GM18526 (cell line): ENCODE results near the gene MBTD1.

ENCODE experiments used
- POLR2A ChIP-seq: IDR thresholded peaks from 3 replicates; pipeline ENCODE4 v1.6.1; 2011; ENCODE audit not compliant: insufficient read length; ENCODE audit errors: extremely low read depth

MBTD1 gene

DNA sequence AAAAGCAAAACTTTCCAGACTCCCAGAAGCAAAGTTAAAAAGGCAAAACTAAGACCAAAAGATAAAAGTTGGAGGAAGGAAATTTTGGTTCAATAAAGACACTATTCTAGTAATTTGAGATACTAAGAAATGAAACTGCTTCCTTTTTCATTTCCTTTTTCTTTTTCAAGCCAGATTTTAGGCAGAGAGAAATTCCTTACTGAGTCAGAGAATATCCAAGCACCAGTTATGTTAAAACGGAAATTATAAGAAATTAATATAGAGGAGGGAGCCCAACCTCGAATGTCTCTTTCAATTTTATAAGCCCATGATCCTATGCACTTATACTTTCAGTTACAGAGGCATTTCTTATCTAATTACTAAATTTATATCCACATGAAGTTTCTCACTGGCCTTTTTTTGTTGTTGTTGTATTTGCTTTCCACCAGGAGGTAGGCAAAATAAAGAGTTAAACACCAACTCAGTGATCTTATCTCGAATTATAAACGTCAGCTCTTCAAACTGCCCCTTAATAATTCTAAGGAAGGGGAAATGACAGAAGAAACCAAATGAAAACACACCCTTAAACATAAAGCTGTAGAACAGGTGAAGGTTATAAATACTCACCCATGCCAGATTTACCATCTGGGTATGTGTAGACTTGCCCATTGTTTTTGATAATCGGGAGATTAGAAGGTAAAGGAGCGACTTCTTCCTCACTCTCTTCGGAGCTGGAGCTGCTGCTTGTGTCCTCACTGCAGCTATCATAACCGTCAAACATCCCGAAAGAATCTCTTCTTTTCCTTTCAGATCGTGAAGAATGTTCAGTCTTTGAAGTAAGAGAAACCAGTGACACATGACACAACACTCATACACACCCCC is 35.2 kb downstream of the MBTD1 start:
- TF ChIP-seq POLR2A = no peak

DNA sequence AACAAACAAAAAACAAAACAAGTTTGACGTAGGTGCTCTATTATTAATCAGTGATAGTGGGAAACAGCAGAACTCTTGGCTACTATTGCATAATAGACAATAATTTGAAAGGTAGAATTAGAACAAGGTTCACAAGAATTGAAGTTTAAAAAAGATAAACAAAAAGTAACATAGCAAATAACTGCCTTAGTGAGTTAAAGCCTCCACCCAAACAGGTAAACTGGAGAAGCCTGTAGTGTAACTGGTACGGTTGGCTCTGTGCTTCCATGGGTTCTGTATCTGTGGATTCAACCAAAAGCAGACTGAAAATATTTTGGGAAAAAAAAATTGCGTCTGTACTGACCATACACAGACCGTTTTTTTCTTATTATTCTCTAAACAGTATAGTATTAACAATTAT is 38.5 kb downstream of the MBTD1 start:
- no peak for TF ChIP-seq POLR2A

DNA sequence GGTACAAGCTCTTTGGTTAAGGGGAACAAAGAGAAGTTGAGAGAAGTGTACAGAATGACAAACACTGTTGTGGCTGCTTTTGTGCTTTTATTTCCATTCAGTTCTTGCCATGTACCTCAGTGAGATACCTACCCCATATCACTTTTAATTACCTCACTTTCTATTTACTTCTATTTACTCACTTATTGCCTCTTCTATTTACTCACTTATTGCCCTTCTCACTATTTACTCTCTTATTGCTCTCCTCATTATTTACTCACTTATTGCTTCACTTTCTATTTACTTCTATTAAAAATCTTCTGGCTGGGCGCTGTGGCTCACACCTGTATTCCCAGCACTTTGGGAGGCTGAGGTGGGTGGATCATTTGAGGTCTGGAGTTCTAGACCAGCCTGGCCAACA is 41.9 kb downstream of the MBTD1 start:
- no peak for TF ChIP-seq POLR2A

DNA sequence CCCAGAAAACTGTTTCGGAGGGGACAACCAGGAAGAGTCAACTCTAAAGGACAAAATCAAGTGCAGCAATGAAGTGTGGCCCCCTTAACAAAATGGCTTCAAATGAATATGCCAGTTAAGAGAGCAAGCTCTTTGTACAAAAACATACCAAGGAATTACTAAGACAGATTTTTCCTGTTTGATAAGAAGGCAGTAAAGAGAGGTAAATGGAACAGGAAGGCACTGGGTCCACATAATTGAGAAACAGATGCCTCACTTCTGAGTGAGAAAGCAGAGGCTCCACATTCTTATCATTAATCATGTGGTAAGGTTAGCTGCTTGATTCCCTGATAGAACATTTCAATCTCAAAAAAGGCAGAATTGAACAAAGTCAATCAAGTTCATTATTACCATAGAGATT is 44.9 kb downstream of the MBTD1 start:
- no peak for TF ChIP-seq POLR2A

DNA sequence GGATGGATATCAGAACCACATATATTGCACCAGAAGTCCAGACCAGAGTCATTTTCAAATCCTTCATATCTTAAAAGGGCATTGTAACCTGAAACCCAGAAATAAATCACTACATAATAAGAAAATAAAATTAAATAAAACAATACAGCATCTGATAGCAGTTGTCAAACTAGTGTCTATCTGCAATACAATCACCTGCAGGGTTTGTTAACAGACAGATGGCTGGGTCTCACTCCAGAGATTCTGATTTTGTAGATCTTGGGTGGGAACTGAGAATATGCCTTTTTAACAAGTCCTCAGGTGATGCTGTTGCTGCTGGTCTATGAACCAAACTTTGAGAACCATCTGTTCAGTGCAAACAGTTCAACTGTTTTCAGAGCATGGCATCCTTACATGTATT is 56.0 kb downstream of the MBTD1 start:
- no peak for TF ChIP-seq POLR2A

DNA sequence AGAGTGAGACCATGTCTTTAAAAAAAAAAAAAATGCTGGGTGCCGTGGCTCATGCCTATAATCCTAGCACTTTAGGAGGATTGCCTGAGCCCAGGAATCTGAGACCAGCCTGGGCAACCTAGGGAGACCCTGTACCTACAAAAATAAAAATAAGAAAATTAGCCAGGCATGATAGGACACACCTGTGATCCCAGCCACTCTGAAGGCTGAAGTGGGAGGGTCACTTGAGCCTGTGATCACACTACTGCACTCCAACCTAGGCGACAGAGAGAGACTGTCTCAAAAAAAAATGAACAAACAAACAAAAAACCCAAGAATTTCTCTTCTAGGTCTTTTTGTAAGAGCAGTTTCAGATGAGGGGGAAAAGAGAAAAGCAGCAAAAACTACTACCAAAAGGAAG is 59.0 kb downstream of the MBTD1 start:
- no peak for TF ChIP-seq POLR2A

DNA sequence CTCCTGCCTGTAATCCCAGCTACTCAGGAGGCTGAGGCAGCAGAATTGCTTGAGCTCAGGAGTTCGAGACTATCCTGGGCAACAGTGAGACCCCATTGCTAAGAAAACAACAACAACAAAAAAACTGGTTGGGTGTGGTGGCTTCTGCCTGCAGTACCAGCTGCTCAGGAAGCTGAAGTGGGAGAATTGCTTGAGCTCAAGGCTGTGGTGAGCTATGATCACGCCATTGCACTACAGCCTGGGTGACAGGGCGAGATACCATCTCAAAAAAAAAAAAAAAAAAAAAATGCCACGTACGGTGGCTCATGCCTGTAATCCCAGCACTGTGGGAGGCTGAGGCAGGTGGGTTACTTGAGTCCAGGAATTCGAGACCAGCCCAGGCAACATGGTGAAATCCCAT is 59.6 kb downstream of the MBTD1 start:
- no peak for TF ChIP-seq POLR2A

DNA sequence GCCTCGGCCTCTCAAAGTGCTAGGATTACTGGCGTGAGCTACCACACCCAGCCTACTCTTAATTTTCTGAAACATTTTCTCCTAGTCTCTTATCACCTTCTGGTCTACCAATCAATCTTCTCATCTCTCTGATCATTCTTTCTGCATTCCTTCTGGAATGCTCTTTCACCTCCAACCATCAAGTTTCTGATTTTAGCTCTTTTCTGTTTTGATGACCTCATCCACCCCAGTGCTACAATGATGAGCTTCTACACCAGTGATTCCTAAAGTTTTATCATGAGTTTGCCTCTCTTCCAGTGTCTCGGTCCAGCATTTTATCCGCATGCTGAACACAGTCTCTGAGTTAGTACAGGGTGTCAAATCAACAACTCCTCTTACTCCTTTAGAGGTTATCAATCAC is 62.1 kb downstream of the MBTD1 start:
- no peak for TF ChIP-seq POLR2A

DNA sequence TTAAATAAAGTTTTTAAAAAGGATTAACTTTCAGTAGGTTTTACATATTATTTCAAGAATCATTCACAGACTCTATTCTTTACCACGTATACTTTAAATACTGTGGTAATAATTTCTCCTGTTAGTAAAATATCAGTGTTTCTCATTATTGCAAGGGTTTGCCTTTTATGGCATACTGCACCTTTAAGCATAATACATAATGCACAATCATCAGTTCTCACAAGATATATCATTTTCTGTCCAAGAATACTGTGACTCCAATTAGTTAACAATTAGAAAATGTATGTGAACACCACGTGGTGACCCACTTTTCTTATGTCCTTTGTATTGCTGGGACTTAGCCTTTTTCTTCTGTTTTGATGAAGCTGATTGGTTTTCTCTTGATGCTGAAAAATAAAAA is 68.0 kb downstream of the MBTD1 start:
- TF ChIP-seq POLR2A = no peak

DNA sequence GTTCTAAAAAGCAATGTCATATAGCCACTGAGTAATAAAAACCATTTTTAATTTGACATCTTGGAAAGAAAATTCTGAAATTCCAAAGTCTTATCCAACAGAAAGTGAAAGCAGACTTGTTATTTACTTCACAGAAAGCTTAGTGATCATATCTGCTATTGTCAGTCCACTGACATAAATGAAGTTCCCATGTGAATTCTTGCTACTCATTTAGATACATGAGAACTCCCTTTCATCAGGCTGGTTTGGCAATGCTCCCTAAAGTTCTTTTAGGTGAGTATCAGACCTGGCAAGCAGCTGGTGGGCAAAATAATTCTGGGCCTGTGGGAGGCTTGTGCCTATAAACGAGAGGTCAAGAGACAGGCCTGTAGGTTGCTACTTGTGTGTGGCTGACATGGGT is 70.2 kb downstream of the MBTD1 start:
- no peak for TF ChIP-seq POLR2A

DNA sequence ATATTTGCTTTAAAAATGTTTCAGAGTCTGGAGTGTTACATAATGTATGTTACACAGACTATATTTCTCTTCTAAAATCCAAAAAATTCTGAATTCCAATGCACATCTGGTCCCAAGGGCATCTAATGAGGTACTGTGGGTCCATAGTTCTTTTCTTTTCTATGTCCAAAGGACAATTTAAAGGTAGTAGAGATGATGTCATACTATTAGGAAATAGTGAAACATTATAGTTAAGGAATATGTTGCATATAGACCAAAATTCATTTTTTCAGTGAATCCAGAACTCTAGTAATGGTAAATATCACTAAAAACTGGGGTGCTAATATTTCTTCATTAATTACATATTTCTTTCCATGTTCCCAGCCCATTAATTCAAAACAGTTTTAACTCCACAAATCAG is 70.7 kb downstream of the MBTD1 start:
- no peak for TF ChIP-seq POLR2A

DNA sequence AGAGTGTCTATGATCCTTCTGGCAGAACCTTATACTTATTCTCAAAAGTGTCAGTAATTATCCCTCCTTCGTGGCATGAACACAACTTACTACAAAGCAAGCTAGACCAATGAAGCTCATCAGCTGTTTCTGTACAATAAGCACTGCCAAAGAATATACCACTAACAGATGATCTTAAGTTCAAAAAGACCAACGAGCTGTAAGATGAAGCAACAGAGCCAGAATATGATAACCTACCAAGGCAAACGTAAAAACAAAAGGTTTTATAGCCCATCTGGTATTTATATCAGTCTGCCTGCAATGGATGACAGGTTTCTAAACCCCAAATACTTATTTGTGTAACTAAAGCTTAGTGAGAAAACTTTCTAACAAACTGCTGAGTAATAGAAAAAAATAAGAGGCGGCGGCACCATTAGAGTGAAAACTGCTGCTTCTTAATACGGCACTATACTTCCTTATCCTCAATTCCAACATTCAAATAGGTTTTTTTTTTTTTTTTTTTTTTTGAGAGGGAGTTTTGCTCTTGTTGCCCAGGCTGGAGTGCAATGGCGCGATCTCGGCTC is 71.5 kb downstream of the MBTD1 start:
- no peak for TF ChIP-seq POLR2A

DNA sequence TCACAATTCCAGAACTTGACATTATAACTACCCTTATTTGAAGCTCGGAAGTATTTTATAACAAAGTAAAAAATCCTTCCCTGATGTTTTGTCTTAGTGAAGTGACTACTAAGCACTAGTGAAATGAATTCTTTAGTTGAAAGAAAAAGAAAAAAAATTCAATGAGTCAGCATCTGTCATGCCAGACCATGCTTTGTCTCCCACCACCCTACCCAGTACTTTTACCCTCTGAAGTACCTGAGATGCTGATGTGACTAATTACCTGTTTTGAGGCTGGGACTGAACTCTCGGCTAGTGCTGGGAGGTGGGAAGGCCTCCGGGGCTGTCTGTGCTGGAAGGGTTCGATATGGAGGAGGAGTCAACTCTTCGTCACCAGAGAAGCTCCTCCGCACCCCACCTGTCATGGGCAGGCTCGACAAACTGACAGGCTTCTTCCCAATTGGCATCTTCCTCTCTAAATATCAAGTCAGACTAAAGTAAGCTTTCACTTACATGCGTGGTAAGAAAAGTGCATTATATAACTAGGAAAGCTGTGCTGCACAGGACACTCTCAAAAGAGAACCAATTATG is 74.0 kb downstream of the MBTD1 start:
- no peak for TF ChIP-seq POLR2A

DNA sequence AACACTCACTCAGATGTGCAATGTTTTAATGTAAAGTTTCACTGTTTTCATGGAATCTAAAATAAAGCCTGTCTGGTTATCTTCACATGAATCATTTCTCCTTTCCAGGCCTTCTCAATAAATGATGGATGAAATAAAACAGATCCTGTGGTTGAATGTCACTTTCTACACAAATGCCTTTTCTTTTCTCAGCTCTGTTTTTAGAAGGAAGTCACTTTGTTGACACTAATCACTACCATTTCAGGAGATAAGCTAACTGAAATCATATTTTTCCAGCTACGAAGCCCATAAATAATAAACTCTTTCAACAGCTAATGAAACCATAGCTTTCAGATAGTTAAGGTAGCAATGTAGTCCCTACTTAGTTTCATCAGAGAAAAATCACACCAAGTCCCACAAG is 75.7 kb downstream of the MBTD1 start:
- TF ChIP-seq POLR2A = no peak

DNA sequence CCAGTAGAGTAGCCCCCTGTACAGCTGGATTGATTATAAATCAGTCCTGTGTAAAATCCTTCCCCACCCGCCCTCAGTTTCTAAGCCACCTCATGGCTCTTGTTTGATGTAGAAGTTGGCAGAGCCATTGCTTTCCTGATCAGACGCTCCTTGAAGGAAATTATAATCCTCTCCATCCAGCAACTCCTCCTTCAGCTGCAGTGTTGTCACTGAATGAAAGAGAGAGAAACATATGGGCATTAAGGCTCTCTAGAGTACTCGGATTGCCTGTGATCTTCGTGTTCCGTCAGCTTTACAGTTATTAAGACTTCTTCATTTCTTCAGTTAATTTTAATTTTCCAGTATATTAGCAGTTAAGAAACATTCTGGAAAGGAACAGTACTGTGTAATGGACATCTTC is 79.4 kb downstream of the MBTD1 start:
- TF ChIP-seq POLR2A = no peak

DNA sequence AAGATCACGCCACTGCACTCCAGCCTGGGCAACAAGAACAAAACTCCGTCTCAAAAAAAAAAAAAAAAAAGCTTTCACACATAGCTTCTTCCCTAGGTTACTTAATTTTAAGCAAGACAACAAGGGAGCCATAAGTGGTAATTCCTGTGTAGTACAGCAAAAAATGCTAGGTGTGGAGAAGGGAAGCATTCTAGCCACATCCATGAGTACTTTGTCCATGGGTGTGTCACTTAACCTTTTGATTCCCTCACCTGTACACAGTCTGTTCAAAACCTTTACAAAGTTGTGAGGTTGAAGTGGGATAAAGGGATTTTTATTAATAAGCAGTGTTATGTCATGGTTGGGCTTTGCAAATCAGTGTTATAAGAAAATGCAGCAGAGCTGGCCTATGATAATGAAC is 89.1 kb downstream of the MBTD1 start:
- TF ChIP-seq POLR2A = no peak

DNA sequence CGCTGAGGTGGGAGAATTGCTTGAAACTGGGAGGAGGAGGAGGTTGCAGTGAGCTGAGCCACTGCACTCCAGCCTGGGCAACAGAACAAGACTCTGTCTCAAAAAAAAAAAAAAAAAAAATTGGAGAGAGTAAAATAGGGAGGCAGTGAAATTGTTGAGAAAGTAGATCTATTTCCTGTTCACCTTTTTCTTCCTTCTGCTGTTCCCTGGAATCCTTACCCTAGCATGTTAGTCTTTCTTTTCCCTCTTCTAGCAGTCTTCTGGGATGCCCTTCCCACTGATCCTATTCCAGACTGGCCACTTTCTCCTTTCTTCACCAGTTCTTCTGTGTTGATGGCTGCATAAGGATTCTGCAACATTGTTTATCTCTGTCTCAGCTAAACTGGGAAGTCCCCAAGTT is 90.5 kb downstream of the MBTD1 start:
- TF ChIP-seq POLR2A = no peak
